GM18499 (cell line): ENCODE measurements around the gene JHY.

ENCODE experiments used
- ATAC-seq: cut with Tn5 transposase; IDR thresholded peaks from one replicate; pipeline ENCODE4 v1.9.1; 2021; ENCODE audit warnings: moderate number of reproducible peaks; ENCODE audit not compliant: insufficient read depth, unreplicated experiment

The JHY gene

GRCh38 chr11:122869622-122870021 lies 12.9 kb upstream of the JHY start:
- ATAC-seq = no peak

GRCh38 chr11:122871302-122871701 lies 11.3 kb upstream of the JHY start:
- no peak for ATAC-seq

- ATAC-seq = no peak
Measured at GRCh38 chr11:122872046-122872445, 10.5 kb upstream of the JHY start.

- ATAC-seq = no peak
Measured at GRCh38 chr11:122874991-122875390, 7.6 kb upstream of the JHY start.

- no peak for ATAC-seq
Measured at GRCh38 chr11:122877732-122878131, 4.8 kb upstream of the JHY start.

- ATAC-seq = no peak
Measured at GRCh38 chr11:122879785-122880184, 2.8 kb upstream of the JHY start.

- no peak for ATAC-seq
Measured at GRCh38 chr11:122882857-122883645, 492 bp downstream of the JHY start.

GRCh38 chr11:122883646-122883979 lies 1.1 kb downstream of the JHY start:
- ATAC-seq = no peak

GRCh38 chr11:122888162-122888561 lies 5.6 kb downstream of the JHY start:
- no peak for ATAC-seq

GRCh38 chr11:122893131-122893530 lies 10.6 kb downstream of the JHY start:
- no peak for ATAC-seq

- ATAC-seq = no peak
Measured at GRCh38 chr11:122895563-122895962, 13.0 kb downstream of the JHY start.

- no peak for ATAC-seq
Measured at GRCh38 chr11:122897606-122898210, 15.1 kb downstream of the JHY start.

- ATAC-seq = no peak
Measured at GRCh38 chr11:122898799-122899198, 16.2 kb downstream of the JHY start.

- ATAC-seq = no peak
Measured at GRCh38 chr11:122900587-122901202, 18.1 kb downstream of the JHY start.

GRCh38 chr11:122902951-122903350 lies 20.4 kb downstream of the JHY start:
- no peak for ATAC-seq

- ATAC-seq = no peak
Measured at GRCh38 chr11:122910775-122911174, 28.2 kb downstream of the JHY start.

GRCh38 chr11:122917311-122917710 lies 34.8 kb downstream of the JHY start:
- ATAC-seq = no peak

GRCh38 chr11:122918734-122919133 lies 36.2 kb downstream of the JHY start:
- ATAC-seq = no peak

- ATAC-seq = no peak
Measured at GRCh38 chr11:122920579-122920978, 38.0 kb downstream of the JHY start.

GRCh38 chr11:122922893-122923292 lies 40.3 kb downstream of the JHY start:
- no peak for ATAC-seq

- no peak for ATAC-seq
Measured at GRCh38 chr11:122923302-122923701, 40.7 kb downstream of the JHY start.

GRCh38 chr11:122931510-122931909 lies 49.0 kb downstream of the JHY start:
- no peak for ATAC-seq
